HUES64 (cell line): ENCODE results near the gene ADCYAP1. TPM values are rescaled to one million over a fixed set of nuclear protein-coding genes. Genes with fewer than 3 reads are reported as not detected.
"Not testable (repeated sequence)": the region's sequence is repeated elsewhere in the genome, so short reads cannot be mapped to it uniquely, and the experiment has no call there.

Experiments used
- H3K27ac ChIP-seq: 2 replicates; pipeline ENCODE4 v1.7.0; 2013; ENCODE audit warnings: low read depth, low read length, inconsistent platforms
- H3K27me3 ChIP-seq: 2 replicates; pipeline ENCODE4 v1.6.1; 2013; ENCODE audit warnings: mild to moderate bottlenecking, low read length; ENCODE audit not compliant: insufficient read depth
- H3K36me3 ChIP-seq: 2 replicates; pipeline ENCODE4 v1.6.1; 2013; ENCODE audit warnings: mild to moderate bottlenecking, low read length; ENCODE audit not compliant: insufficient read depth
- H3K4me1 ChIP-seq: 2 replicates; pipeline ENCODE4 v1.6.1; 2013; ENCODE audit warnings: mild to moderate bottlenecking, low read length, moderate library complexity; ENCODE audit not compliant: insufficient read depth
- H3K4me3 ChIP-seq: 2 replicates; pipeline ENCODE4 v1.5.1; 2013; ENCODE audit warnings: mild to moderate bottlenecking, low read length, moderate library complexity
- H3K9ac ChIP-seq: 2 replicates; pipeline ENCODE4 v1.6.1; 2013; ENCODE audit warnings: mild to moderate bottlenecking, low read depth, low read length
- H3K9me3 ChIP-seq: 2 replicates; pipeline ENCODE4 v1.6.1; 2013; ENCODE audit warnings: low read depth, low read length; ENCODE audit not compliant: insufficient read depth
- WGBS: fragments of 150-250, 120-280 bp; methylation state at CpG from one replicate; pipeline ENCODE4 v1.1.7; 2013; ENCODE audit warnings: missing lambda C conversion rate; 5-methylcytosine and 5-hydroxymethylcytosine counted together
- polyA plus RNA-seq, 2 experiments: library from polyadenylated mRNA; stranded (reverse); fragments of 50-300 nt; gene quantifications; one replicate each; pipeline ENCODE4 v1.2.3, GENCODE V29; 2013

ADCYAP1 gene
- polyA plus RNA-seq (2013, experiment 1 of 2), result 0.10 TPM
- polyA plus RNA-seq (2013, experiment 2 of 2), result 0.51 TPM

GRCh38 chr18:904218-905090 lies at the start of gene ADCYAP1:
Gene ADCYAP1, plus strand, starts transcription at chr18:904871. Its CDS starts 516 bp downstream, at chr18:905387.
- no peak within 1 kb of the TSS for H3K27ac ChIP-seq
- H3K4me1 ChIP-seq, result peaks cover 16% of the 10 kb centered on the region
- H3K9me3 ChIP-seq, result no peaks in the 10 kb centered on the region; the same call in 1 of the 2 replicates
- peak within 1 kb of the TSS; percentile 45 for H3K4me3 ChIP-seq
- H3K36me3 ChIP-seq, result no peaks in the 10 kb centered on the region
- no peak within 1 kb of the TSS for H3K9ac ChIP-seq
- peaks cover 94% of the 10 kb centered on the region for H3K27me3 ChIP-seq
- 6% methylated on average over 51 of the region's 51 CpGs for WGBS

- Histone ChIP-seq H3K27ac (no peak overlapping the region), H3K9ac (no peak overlapping the region), H3K27me3 (no peaks in the 10 kb centered on the region), H3K9me3 (no peaks in the 10 kb centered on the region), H3K4me1 (peaks cover 7% of the 10 kb centered on the region; the same call in 1 of the 2 replicates), H3K36me3 (no peaks in the 10 kb centered on the region), H3K4me3 (no peak overlapping the region)
- WGBS, result 94% methylated on average over 2 of the region's 2 CpGs
Observed at GRCh38 chr18:857986-858385, 46.7 kb upstream of the ADCYAP1 start.

- 12% methylated on average over 15 of the region's 15 CpGs for WGBS
- Histone ChIP-seq H3K27me3 (no peaks in the 10 kb centered on the region), H3K4me3 (no peak overlapping the region), H3K4me1 (peaks cover 7% of the 10 kb centered on the region; the same call in 1 of the 2 replicates), H3K27ac (no peak overlapping the region), H3K36me3 (no peaks in the 10 kb centered on the region), H3K9ac (no peak overlapping the region), H3K9me3 (no peaks in the 10 kb centered on the region)
Observed at GRCh38 chr18:864872-865273, 39.8 kb upstream of the ADCYAP1 start.

DNA sequence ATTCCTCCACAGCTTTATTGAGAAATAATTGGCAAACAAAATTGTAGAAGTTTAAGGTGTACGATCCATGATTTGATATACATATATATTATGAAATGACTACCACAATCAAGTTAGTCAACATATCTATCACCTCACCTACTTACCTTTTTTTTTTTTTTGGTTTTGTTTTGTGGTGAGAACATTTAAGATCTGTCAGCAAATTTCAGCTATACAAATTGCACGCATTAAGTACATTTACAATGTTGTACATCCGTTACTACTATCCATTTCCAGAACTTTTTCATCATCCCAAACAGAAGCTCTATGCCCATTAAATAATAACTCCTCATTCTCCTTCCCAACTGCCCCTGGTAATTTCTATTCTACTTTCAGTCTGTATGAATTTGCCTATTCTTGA lies 37.4 kb upstream of the ADCYAP1 start:
- Histone ChIP-seq H3K9ac (no peak overlapping the region), H3K4me1 (peaks cover 4% of the 10 kb centered on the region; the same call in 1 of the 2 replicates), H3K9me3 (no peaks in the 10 kb centered on the region), H3K27ac (no peak overlapping the region), H3K36me3 (no peaks in the 10 kb centered on the region), H3K27me3 (no peaks in the 10 kb centered on the region), H3K4me3 (no peak overlapping the region)
- 94% methylated on average over 2 of the region's 3 CpGs for WGBS

- H3K9ac ChIP-seq, H3K36me3 ChIP-seq, H3K4me1 ChIP-seq, H3K27me3 ChIP-seq, H3K4me3 ChIP-seq, H3K9me3 ChIP-seq, H3K27ac ChIP-seq: not testable (repeated sequence)
- WGBS, result 96% methylated on average over 2 of the region's 3 CpGs
Observed at GRCh38 chr18:873426-873825, 31.2 kb upstream of the ADCYAP1 start.

DNA sequence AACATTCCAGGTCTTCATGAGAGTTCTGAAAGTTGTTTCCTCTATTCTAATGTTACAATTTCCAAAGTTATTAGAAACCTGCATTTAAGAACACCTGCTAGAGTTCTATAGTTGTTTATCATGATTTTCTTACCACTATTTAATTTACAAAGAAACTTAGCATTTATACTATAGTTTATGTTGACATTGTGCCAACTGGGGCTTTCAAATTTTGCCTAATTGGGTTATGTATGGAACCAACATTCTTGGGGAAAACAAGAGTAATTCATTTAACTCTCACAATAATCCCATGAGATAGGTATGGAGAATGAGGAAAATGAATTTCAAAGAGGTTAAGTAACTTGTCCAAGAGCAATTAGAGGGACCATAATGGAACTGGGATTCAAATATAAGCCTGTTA lies 28.8 kb upstream of the ADCYAP1 start:
- Histone ChIP-seq H3K36me3 (no peaks in the 10 kb centered on the region), H3K4me3 (no peak overlapping the region), H3K9ac (no peak overlapping the region), H3K27ac (no peak overlapping the region), H3K27me3 (no peaks in the 10 kb centered on the region), H3K9me3 (peaks cover 4% of the 10 kb centered on the region; the same call in 1 of the 2 replicates), H3K4me1 (no peaks in the 10 kb centered on the region)

DNA sequence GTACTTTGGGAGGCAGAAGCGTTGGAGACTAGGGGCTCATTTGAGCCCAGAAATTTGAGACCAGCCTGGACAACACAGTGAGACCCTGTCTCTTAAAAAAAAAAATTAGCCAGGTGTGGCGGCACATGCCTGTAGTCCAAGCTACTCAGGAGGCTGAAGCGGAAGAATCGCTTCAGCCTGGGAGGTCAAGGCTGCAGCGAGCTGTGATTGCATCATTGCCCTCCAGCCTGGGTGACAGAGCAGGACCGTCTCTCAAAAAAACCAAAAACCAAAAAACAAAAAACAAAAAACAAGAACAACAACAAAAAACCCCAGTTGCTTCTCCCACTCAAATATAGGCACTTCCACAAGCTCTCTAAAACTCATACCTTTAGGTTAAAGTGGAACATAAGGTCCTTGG lies 27.4 kb upstream of the ADCYAP1 start:
- no peaks in the 10 kb centered on the region for H3K27me3 ChIP-seq
- 96% methylated on average over 6 of the region's 6 CpGs for WGBS
- no peak overlapping the region for H3K4me3 ChIP-seq
- H3K9me3 ChIP-seq, result peaks cover 4% of the 10 kb centered on the region; the same call in 1 of the 2 replicates
- H3K27ac ChIP-seq, result no peak overlapping the region
- H3K36me3 ChIP-seq, result no peaks in the 10 kb centered on the region
- H3K4me1 ChIP-seq, result no peaks in the 10 kb centered on the region
- H3K9ac ChIP-seq, result no peak overlapping the region

DNA sequence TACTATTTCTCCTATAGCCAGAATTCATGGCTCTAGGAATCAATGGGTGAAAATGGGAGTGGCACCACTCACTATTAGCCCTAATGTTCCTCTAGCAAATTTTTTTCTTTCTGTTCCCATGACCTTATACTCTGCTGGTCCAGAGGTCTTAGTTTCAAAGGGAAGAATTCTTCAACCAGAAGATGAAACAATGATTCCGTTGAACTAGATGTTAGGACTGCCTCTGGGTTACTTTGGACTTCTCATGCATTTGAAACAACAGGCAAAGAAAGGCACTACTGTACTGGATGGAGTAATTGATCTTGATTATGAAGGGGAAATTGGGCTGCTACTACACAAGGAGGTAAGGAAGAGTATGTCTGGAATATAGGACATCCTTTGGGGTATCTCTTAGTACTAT lies 18.6 kb upstream of the ADCYAP1 start:
- WGBS, result 90% methylated on average over 1 of the region's 1 CpG
- H3K36me3 ChIP-seq, result no peaks in the 10 kb centered on the region
- no peak overlapping the region for H3K27ac ChIP-seq
- H3K27me3 ChIP-seq, result no peaks in the 10 kb centered on the region
- H3K4me3 ChIP-seq, result no peak overlapping the region
- H3K4me1 ChIP-seq, result no peaks in the 10 kb centered on the region
- no peak overlapping the region for H3K9ac ChIP-seq
- H3K9me3 ChIP-seq, result no peaks in the 10 kb centered on the region

DNA sequence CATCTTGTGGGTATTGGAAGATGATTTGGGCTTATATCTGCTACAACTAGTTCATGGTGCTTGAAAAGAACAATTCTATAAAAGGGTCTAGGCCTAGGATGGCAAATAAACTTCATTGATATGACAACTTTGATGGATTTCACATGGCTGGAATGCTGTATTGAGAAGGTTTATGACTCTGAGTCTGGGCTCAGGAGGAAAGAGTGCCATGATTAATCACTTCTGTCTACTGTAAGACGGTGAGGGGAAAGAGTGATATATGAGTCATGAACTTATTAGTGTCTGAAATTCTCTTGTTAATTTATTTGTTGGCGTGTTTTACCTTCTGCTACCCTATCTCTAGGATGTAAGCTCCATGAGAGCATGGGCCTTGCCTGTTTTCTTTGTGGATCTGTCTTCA lies 17.0 kb upstream of the ADCYAP1 start:
- Histone ChIP-seq H3K4me1 (no peaks in the 10 kb centered on the region), H3K27ac (no peak overlapping the region), H3K36me3 (no peaks in the 10 kb centered on the region), H3K9me3 (no peaks in the 10 kb centered on the region), H3K27me3 (no peaks in the 10 kb centered on the region), H3K4me3 (no peak overlapping the region), H3K9ac (no peak overlapping the region)
- WGBS, result 95% methylated on average over 2 of the region's 2 CpGs

DNA sequence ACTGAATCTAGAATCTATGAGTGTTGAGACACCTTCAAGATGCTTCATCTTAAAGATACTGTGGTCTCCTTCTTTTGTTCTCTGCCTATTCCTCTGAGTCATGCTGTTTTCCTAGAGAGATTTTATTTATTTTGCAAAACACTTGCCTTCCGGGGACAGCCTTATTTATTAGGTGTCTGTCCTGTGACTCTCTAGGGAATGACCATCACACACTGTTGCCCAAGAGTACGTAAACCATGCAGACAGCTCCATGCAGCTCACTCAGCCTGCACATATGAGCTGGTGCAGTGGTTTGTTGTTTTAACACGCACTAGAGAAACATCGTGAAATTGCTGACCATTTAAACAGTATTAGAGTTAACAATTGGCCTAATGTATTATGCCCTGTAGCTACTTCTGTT lies 12.4 kb upstream of the ADCYAP1 start:
- Histone ChIP-seq H3K9me3 (no peaks in the 10 kb centered on the region), H3K4me3 (no peak overlapping the region), H3K27me3 (peaks cover 5% of the 10 kb centered on the region; the same call in 1 of the 2 replicates), H3K36me3 (no peaks in the 10 kb centered on the region), H3K4me1 (no peaks in the 10 kb centered on the region), H3K27ac (no peak overlapping the region), H3K9ac (no peak overlapping the region)
- 82% methylated on average over 4 of the region's 4 CpGs for WGBS

DNA sequence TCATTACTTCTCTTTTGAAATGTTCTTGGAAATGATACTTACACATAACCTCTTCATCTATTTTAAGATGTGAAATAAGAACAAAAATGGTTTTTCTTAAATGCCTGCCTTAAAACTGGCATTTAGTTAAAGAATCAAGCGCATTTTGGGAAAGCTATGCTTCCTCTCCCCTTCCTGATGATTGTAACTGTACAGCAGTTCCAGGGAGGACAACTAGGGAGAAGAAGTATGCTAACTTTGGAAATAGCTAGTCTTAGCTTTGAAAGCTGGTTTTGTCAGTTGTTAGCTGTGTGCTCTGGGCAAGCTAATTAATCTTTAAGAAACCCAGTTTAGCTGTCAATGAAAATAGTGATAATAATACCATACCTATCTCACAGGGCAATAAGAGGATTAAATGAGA lies 8.4 kb upstream of the ADCYAP1 start:
- Histone ChIP-seq H3K27me3 (peaks cover 30% of the 10 kb centered on the region), H3K36me3 (no peaks in the 10 kb centered on the region), H3K4me1 (no peaks in the 10 kb centered on the region), H3K9me3 (no peaks in the 10 kb centered on the region), H3K9ac (no peak overlapping the region), H3K27ac (no peak overlapping the region), H3K4me3 (no peak overlapping the region)
- WGBS, result 87% methylated on average over 1 of the region's 1 CpG
